LNCaP clone FGC (cell line): ENCODE data around the gene WNT11.

Experiments used
- DNase-seq: peaks from one replicate; pipeline ENCODE4 v3.0.0-alpha.2; 2011; ENCODE audit warnings: low read depth
- H3K4me3 ChIP-seq: 2 replicates; pipeline ENCODE4 v1.5.1; 2011; ENCODE audit warnings: mild to moderate bottlenecking, low read depth, low read length, control low read depth
- TF ChIP-seq, protein P1 (sequence below): IDR thresholded peaks from 2 replicates; pipeline ENCODE4 v1.5.1; 2012; ENCODE audit warnings: mild to moderate bottlenecking; ENCODE audit not compliant: control insufficient read depth, insufficient read depth; ENCODE audit errors: extremely low read depth

WNT11 gene

DNA sequence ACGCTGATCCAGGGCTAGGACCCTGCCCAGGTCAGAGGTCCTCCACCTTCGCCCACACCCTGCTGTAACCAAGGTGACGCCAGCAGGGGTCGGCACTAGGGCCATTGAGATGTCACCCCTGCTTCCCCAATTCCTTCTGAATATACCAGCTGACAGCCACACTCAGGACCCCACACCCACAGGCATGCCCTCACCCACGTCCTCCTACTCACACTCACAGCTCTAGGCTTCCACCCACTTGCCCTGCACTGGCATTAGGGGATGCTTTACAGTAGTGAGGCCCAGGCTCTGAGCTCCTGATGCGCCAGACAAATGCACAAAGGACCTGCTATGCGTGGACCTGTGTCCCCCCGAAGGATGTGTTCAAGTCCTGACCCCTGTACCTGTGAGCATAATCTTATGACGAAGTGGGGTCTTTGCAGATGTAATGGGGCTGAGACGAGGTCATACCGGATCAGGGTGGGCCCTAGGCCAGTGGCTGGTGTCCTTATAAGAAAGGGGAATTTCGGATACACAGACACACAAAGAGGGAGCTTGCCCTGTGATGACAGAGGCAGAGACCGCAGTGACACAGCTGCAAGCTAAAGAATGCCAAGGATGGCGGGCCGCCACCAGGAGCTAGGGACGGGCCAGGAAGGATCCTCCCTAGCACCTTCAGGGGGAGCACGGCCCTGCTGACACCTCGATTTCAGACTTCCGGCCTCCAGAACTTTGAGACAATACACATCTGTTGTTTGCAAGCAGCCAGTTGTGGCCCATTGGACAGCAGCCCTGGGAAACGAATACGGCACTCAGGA lies 11.2 kb downstream of the WNT11 start:
- TF ChIP-seq, protein P1, sequence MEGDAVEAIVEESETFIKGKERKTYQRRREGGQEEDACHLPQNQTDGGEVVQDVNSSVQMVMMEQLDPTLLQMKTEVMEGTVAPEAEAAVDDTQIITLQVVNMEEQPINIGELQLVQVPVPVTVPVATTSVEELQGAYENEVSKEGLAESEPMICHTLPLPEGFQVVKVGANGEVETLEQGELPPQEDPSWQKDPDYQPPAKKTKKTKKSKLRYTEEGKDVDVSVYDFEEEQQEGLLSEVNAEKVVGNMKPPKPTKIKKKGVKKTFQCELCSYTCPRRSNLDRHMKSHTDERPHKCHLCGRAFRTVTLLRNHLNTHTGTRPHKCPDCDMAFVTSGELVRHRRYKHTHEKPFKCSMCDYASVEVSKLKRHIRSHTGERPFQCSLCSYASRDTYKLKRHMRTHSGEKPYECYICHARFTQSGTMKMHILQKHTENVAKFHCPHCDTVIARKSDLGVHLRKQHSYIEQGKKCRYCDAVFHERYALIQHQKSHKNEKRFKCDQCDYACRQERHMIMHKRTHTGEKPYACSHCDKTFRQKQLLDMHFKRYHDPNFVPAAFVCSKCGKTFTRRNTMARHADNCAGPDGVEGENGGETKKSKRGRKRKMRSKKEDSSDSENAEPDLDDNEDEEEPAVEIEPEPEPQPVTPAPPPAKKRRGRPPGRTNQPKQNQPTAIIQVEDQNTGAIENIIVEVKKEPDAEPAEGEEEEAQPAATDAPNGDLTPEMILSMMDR = no peak
- no peak for DNase-seq
- no peak overlapping the region for H3K4me3 ChIP-seq

DNA sequence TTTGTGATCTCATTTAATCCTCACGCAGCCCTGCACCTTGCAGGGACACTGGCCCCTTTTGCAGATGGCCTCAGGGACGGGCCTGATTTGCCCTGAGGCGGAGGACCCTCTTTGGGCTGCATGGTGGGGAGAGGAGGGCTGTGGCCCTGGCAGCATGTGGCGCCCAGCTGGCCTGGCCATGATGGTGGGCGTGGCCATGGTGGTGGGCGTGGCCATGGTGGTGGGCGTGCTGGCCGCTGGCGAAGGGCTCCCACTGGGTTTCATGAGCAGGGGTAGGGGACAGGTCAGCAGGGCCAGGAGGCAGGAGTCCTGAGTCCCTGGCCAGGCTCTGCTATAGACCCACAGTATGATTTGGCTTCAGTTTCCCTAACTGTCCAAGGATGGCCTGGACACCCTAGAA lies 13.1 kb downstream of the WNT11 start:
- DNase-seq = no peak
- no peak overlapping the region for H3K4me3 ChIP-seq
- TF ChIP-seq, protein P1 = no peak

DNA sequence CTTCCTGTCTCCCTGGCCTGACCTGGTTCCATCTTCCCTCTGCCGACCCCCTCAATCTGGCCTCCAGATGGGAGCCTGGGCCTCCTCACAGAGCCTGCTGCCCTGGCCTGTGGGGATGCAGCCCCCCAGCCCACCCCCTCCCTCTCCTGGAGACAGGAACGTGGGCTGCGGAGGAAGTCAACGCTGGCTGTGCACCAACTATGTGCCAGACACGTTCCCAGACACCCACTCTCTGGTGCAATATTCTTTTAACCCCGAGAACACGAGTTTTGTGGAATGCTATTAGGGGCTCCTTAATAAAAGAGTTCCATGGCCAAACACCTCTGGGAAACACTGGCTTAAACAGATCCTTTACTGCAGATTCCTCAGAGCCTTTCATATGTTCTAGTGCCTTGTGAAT lies 15.9 kb downstream of the WNT11 start:
- TF ChIP-seq, protein P1 = no peak
- DNase-seq = no peak
- no peak overlapping the region for H3K4me3 ChIP-seq

DNA sequence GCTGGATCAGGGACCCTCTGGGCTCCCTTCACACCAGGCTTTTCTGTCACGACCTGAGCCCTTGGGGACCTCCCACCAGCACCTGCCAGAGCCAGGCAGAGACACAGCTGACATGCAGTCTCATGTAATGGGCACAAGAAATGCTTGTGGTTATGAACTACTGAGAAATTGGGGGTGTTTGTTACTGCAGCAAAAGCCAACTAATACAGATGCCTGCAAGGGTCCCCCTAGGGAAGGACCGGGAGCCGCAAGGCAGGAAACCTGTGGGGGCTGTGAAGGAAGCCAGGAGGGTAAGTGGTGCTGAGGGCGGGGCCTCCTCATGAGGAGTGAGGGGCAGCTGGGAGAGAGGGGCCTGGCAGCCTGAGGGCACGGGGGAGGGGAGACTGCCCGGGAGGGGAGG lies 16.6 kb downstream of the WNT11 start:
- H3K4me3 ChIP-seq = no peak overlapping the region
- DNase-seq = no peak
- TF ChIP-seq, protein P1 = no peak

DNA sequence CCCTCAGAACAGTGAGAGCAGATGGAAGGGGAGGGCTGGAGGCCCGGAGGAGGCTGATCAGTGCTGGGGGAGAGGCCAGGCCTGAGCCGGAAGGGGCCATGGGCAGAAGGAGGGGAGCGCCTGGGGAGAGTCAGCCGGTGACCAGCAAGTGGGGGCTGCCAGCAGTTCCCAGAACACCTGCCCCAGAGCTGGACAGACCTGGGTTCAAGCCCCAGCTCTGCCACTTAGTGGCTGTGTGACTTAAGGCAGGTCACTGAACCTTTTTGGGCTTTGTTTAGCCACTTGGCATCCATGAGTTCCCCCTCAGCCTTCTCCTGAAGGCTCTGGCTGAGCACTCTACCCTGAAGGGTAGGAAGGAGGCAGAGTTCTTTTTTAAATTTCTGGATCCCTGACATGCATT lies 17.4 kb downstream of the WNT11 start:
- no peak for DNase-seq

DNA sequence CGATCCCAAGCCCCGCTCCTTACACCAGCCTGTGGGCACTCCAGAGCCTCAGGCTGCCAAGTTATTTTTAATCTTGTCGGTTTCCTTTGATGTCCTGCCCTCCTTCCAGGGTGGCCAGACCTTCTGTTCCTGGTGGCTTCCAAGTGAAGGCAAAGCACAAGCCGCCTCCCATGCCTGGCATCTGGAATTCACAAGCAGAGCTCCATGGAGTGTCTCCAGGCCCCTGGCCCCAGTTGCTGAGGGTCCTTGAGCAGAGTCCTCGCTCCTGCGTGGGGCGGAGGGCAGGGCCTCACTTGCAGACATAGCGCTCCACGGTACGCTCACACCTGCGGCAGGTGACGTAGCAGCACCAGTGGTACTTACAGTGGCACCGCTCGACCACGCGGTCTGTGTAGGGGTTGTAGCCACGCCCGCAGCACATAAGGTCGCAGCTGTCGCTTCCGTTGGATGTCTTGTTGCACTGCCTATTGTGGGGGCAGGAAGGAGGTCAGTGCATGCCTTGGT lies 19.5 kb downstream of the WNT11 start:
- H3K4me3 ChIP-seq = no peak overlapping the region
- TF ChIP-seq, protein P1 = no peak
- DNase-seq = no peak

More for the DNA sequence above, 17.4 kb downstream of the WNT11 start:
- TF ChIP-seq, protein P1 = no peak
- no peak overlapping the region for H3K4me3 ChIP-seq
